EH (cell line): ENCODE data around the gene MYO16.
"Not testable (repeated sequence)": the region's sequence is repeated elsewhere in the genome, so short reads cannot be mapped to it uniquely, and the experiment has no call there.

Source experiments
- DNase-seq: peaks from one replicate; pipeline ENCODE4 v3.0.0-alpha.2; 2015; ENCODE audit warnings: low read depth

MYO16 gene

GRCh38 chr13:108895220-108895704 is 265.9 kb downstream of the MYO16 start:
- peak; percentile 56 for DNase-seq

- no peak for DNase-seq
Measured at GRCh38 chr13:108897955-108898354, 268.5 kb downstream of the MYO16 start.

GRCh38 chr13:108902405-108903155 is 273.2 kb downstream of the MYO16 start:
- DNase-seq: no peak

- no peak for DNase-seq
Measured at GRCh38 chr13:108903613-108904012, 274.2 kb downstream of the MYO16 start.

- DNase-seq: no peak
Measured at GRCh38 chr13:108911807-108912206, 282.4 kb downstream of the MYO16 start.

GRCh38 chr13:108913731-108914130 is 284.3 kb downstream of the MYO16 start:
- not testable (repeated sequence) for DNase-seq

GRCh38 chr13:108915095-108915633 is 285.8 kb downstream of the MYO16 start:
- DNase-seq: peak; percentile 31

GRCh38 chr13:108915634-108916512 is 286.5 kb downstream of the MYO16 start:
- DNase-seq: peak; percentile 79

GRCh38 chr13:108917581-108917980 is 288.2 kb downstream of the MYO16 start:
- peak; percentile 72 for DNase-seq

- DNase-seq: peak; percentile 50
Measured at GRCh38 chr13:108919036-108919907, 289.9 kb downstream of the MYO16 start.

GRCh38 chr13:108920137-108920536 is 290.7 kb downstream of the MYO16 start:
- DNase-seq: no peak

- DNase-seq: no peak
Measured at GRCh38 chr13:108921238-108921637, 291.8 kb downstream of the MYO16 start.

- DNase-seq: no peak
Measured at GRCh38 chr13:108922108-108922507, 292.7 kb downstream of the MYO16 start.

GRCh38 chr13:108923386-108924047 is 294.1 kb downstream of the MYO16 start:
- DNase-seq: no peak

- DNase-seq: peak; percentile 13
Measured at GRCh38 chr13:108924134-108924533, 294.7 kb downstream of the MYO16 start.

- no peak for DNase-seq
Measured at GRCh38 chr13:108924541-108924940, 295.1 kb downstream of the MYO16 start.

- DNase-seq: no peak
Measured at GRCh38 chr13:108925070-108925469, 295.7 kb downstream of the MYO16 start.

GRCh38 chr13:108926862-108927261 is 297.5 kb downstream of the MYO16 start:
- no peak for DNase-seq

GRCh38 chr13:108927615-108928014 is 298.2 kb downstream of the MYO16 start:
- no peak for DNase-seq

- no peak for DNase-seq
Measured at GRCh38 chr13:108929532-108930206, 300.3 kb downstream of the MYO16 start.

- DNase-seq: no peak
Measured at GRCh38 chr13:108932196-108932595, 302.8 kb downstream of the MYO16 start.
